ENCODE measurements around the gene ARPP19.

The ARPP19 gene

DNA sequence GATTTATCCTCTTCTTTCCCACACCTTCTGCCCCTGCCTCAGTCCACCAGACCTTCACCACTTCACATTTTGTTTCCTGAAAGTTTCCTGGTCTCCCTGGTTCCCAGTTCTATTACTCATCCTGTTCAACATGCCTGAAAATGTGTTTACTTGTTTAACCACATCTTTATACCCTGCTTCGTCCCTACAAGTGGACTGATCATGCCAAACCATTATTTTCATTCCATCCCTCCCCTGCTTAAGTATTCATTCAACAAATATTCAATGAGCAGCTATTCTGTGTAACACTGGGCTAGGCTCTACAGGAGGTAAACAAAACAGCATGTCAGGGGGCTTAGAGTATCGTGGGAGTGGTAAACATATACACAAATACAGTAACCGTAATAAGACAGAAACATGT lies 45.6 kb downstream of the ARPP19 start:
- no peak overlapping the region for H3K9ac ChIP-seq
- no peaks in the 10 kb centered on the region for H3K36me3 ChIP-seq (ENCODE audit: control insufficient read depth, insufficient read depth, low read length)
- H3K4me3 ChIP-seq (ENCODE audit: low read depth, low read length): no peak overlapping the region
- no peaks in the 10 kb centered on the region for H3K9me3 ChIP-seq (ENCODE audit: control insufficient read depth, low read length)
- H3K4me1 ChIP-seq: no peaks in the 10 kb centered on the region
- H3K4me2 ChIP-seq (ENCODE audit: low read length): peak overlapping the region; percentile 9
- no peaks in the 10 kb centered on the region for H3K27me3 ChIP-seq (ENCODE audit: control insufficient read depth, insufficient read depth, low read length)
- H3K27ac ChIP-seq: peak overlapping the region; percentile 8
- H2AFZ ChIP-seq: no peak overlapping the region
- H3K79me2 ChIP-seq: peaks cover 10% of the 10 kb centered on the region
- TF ChIP-seq, protein P1, sequence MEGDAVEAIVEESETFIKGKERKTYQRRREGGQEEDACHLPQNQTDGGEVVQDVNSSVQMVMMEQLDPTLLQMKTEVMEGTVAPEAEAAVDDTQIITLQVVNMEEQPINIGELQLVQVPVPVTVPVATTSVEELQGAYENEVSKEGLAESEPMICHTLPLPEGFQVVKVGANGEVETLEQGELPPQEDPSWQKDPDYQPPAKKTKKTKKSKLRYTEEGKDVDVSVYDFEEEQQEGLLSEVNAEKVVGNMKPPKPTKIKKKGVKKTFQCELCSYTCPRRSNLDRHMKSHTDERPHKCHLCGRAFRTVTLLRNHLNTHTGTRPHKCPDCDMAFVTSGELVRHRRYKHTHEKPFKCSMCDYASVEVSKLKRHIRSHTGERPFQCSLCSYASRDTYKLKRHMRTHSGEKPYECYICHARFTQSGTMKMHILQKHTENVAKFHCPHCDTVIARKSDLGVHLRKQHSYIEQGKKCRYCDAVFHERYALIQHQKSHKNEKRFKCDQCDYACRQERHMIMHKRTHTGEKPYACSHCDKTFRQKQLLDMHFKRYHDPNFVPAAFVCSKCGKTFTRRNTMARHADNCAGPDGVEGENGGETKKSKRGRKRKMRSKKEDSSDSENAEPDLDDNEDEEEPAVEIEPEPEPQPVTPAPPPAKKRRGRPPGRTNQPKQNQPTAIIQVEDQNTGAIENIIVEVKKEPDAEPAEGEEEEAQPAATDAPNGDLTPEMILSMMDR (IDR thresholded peaks at IDR 0.05): no peak

DNA sequence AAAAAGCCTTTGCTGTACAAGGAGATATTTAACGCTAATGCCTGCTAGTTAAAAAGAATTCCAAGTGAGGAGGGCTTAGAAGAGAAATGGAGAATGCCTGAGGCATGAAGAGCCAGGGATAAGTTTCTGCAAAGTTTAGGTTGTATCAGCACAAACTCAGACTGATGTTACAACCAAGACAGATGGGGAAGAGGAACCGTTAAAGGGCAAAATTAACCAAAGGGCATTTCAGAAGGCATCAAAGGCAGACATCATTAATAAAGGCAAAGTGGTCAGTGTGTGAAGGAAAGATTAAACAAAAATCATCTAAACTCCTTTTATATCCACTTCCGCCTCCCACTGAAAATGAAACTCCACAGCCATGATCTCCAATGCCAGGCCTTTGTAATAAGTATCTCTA lies 47.1 kb downstream of the ARPP19 start:
- Histone ChIP-seq H3K27ac (no peak overlapping the region), H3K79me2 (peaks cover 14% of the 10 kb centered on the region), H3K9ac (no peak overlapping the region), H3K4me1 (no peaks in the 10 kb centered on the region), H2AFZ (no peak overlapping the region), H3K9me3 (ENCODE audit: control insufficient read depth, low read length) (no peaks in the 10 kb centered on the region), H3K4me2 (ENCODE audit: low read length) (no peak overlapping the region), H3K27me3 (ENCODE audit: control insufficient read depth, insufficient read depth, low read length) (no peaks in the 10 kb centered on the region), H3K36me3 (ENCODE audit: control insufficient read depth, insufficient read depth, low read length) (no peaks in the 10 kb centered on the region), H3K4me3 (ENCODE audit: low read depth, low read length) (no peak overlapping the region)
- TF ChIP-seq, protein P1 (IDR thresholded peaks at IDR 0.05): no peak

DNA sequence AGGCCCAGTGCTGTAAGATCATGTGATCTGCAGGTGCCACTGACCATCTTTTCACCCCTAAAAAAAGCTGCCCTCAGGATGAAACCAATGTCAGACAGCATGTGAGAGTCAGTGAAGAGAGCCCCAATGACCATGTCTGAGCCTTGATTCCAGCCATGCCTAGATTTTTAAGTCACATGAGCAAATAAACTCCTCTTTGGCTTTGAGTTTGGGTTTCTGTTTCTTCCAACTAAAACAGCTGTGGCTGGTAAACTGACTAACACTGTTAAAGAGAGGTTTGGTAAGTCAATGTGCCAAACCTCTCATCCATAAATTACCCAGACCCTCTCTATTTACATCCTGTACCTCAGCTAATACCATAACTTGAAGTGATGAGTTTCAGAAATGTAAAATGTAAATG lies 48.4 kb downstream of the ARPP19 start:
- H3K36me3 ChIP-seq (ENCODE audit: control insufficient read depth, insufficient read depth, low read length): no peaks in the 10 kb centered on the region
- peaks cover 17% of the 10 kb centered on the region for H3K79me2 ChIP-seq
- H3K27ac ChIP-seq: no peak overlapping the region
- H3K4me3 ChIP-seq (ENCODE audit: low read depth, low read length): no peak overlapping the region
- no peaks in the 10 kb centered on the region for H3K9me3 ChIP-seq (ENCODE audit: control insufficient read depth, low read length)
- no peaks in the 10 kb centered on the region for H3K27me3 ChIP-seq (ENCODE audit: control insufficient read depth, insufficient read depth, low read length)
- no peak overlapping the region for H3K9ac ChIP-seq
- no peak overlapping the region for H3K4me2 ChIP-seq (ENCODE audit: low read length)
- TF ChIP-seq, protein P1 (IDR thresholded peaks at IDR 0.05): no peak
- H3K4me1 ChIP-seq: no peaks in the 10 kb centered on the region
- H2AFZ ChIP-seq: no peak overlapping the region

DNA sequence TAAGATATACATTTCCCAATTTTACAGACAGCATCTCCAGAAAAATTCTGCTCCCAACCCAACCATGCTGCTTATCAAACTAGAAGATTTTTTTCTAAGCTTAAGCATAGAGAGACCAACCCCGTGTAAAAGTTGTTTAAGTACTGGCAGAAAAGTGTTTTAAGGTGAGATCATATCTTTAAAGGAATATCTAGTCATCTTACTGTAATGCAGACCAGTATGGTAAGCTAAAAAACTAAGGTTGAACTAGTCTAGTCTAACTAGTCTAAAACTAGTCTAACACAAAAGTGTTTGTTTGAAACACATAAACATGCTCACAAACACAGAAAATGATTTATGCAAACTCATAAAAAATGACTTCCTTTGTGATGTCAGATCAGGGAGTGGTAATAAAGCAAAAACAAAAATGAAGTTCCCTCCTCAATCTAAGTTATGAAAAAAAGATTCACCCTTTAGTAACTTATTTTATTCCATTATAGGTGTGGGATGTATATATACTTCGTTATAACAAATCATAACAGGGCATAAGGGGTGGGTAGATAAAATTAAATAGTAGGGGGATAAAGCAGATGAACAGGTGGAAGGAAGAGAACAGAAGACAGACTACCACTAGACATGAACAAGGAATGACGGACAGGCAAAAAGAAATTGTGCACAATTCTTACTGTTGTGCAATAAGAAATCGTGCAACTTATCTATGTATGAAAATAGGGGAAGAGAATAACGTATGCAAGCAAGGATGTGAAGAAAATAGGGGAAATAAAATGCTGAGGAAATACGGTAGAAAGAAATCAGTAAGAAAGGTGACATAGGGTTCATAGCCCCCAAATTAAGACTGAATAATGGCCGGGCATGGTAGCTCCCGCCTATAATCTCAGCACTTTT lies 50.1 kb downstream of the ARPP19 start:
- H3K27me3 ChIP-seq (ENCODE audit: control insufficient read depth, insufficient read depth, low read length): no peaks in the 10 kb centered on the region
- no peaks in the 10 kb centered on the region for H3K9me3 ChIP-seq (ENCODE audit: control insufficient read depth, low read length)
- no peaks in the 10 kb centered on the region for H3K4me1 ChIP-seq
- H3K4me2 ChIP-seq (ENCODE audit: low read length): no peak overlapping the region
- H3K27ac ChIP-seq: no peak overlapping the region
- no peak overlapping the region for H3K9ac ChIP-seq
- H3K79me2 ChIP-seq: peaks cover 17% of the 10 kb centered on the region
- TF ChIP-seq, protein P1 (IDR thresholded peaks at IDR 0.05): no peak
- H2AFZ ChIP-seq: no peak overlapping the region
- no peak overlapping the region for H3K4me3 ChIP-seq (ENCODE audit: low read depth, low read length)
- no peaks in the 10 kb centered on the region for H3K36me3 ChIP-seq (ENCODE audit: control insufficient read depth, insufficient read depth, low read length)

DNA sequence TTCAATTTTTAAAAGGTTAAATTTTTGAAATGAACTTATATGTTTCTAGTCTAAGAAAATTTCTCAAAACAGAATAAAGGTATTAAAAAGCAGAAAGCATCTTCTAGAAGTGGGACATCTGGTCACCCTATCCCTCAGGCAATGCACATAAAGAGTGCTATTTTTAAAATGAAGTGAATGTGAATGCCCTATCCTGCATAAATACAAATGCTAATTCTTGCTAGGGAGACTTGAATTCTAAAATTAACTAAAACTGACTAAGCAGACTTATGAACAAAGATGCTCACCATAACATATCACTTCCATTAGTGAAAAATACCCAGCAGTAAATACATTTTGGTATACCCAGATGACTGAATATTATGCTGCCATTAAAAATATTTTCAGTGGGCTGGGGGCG lies 51.8 kb downstream of the ARPP19 start:
- TF ChIP-seq, protein P1 (IDR thresholded peaks at IDR 0.05): no peak
- Histone ChIP-seq H3K79me2 (peaks cover 17% of the 10 kb centered on the region), H3K9me3 (ENCODE audit: control insufficient read depth, low read length) (no peaks in the 10 kb centered on the region), H2AFZ (no peak overlapping the region), H3K27ac (no peak overlapping the region), H3K9ac (no peak overlapping the region), H3K4me1 (no peaks in the 10 kb centered on the region), H3K36me3 (ENCODE audit: control insufficient read depth, insufficient read depth, low read length) (no peaks in the 10 kb centered on the region), H3K4me2 (ENCODE audit: low read length) (no peak overlapping the region), H3K27me3 (ENCODE audit: control insufficient read depth, insufficient read depth, low read length) (no peaks in the 10 kb centered on the region), H3K4me3 (ENCODE audit: low read depth, low read length) (no peak overlapping the region)

Measured in parathyroid adenoma (tissue), 2 donors.